Neural cell (in vitro differentiated cells): ENCODE data around the gene TMEM192. TPM values are rescaled to one million over a fixed set of nuclear protein-coding genes. Genes with fewer than 3 reads are reported as not detected.

Experiments used
- H2AFZ ChIP-seq: fragments of 200-600, 300-800 bp; sonication (generic), shearing (Covaris generic); 2 replicates; pipeline ENCODE4 v1.6.0; 2014; ENCODE audit warnings: low read depth, mild to moderate bottlenecking, antibody characterized with exemption, low read length, moderate library complexity
- H3F3A ChIP-seq: fragments of 200-600 bp; shearing (Covaris generic); 2 replicates; pipeline ENCODE4 v1.6.1; 2016; ENCODE audit warnings: mild to moderate bottlenecking, moderate library complexity, mixed read lengths, antibody characterized with exemption, low read length; ENCODE audit not compliant: insufficient read depth, poor library complexity, severe bottlenecking
- H3K27ac ChIP-seq: fragments of 200-600, 300-800 bp; sonication (generic), shearing (Covaris generic); 2 replicates; pipeline ENCODE4 v1.5.1; 2014; ENCODE audit warnings: mild to moderate bottlenecking, low read length, moderate library complexity
- H3K27me3 ChIP-seq: fragments of 300-800, 200-600 bp; sonication (generic), shearing (Covaris generic); 2 replicates; pipeline ENCODE4 v1.6.0; 2014; ENCODE audit warnings: mild to moderate bottlenecking, low read depth, low read length, moderate library complexity; ENCODE audit not compliant: insufficient read depth
- H3K36me3 ChIP-seq: fragments of 300-800, 200-600 bp; sonication (generic), shearing (Covaris generic); 2 replicates; pipeline ENCODE4 v1.5.1; 2014; ENCODE audit warnings: mild to moderate bottlenecking, antibody characterized with exemption, low read length, moderate library complexity; ENCODE audit not compliant: insufficient read depth
- H3K4me2 ChIP-seq: fragments of 300-800, 200-600 bp; sonication (generic), shearing (Covaris generic); 2 replicates; pipeline ENCODE4 v1.6.0; 2014; ENCODE audit warnings: mild to moderate bottlenecking, low read length
- H3K4me3 ChIP-seq: fragments of 300-800, 200-600 bp; sonication (generic), shearing (Covaris generic); 2 replicates; pipeline ENCODE4 v1.5.1; 2014; ENCODE audit warnings: mild to moderate bottlenecking, low read length, moderate library complexity
- H3K79me2 ChIP-seq: fragments of 200-600 bp; shearing (Covaris generic); replicated peaks from 2 replicates; pipeline ENCODE4 v1.6.0; 2014; ENCODE audit warnings: mild to moderate bottlenecking, low read length, moderate library complexity; ENCODE audit not compliant: insufficient read depth
- H3K9ac ChIP-seq: fragments of 300-800, 200-600 bp; sonication (generic), shearing (Covaris generic); 2 replicates; pipeline ENCODE4 v1.6.1; 2016; ENCODE audit warnings: mild to moderate bottlenecking, low read length, mixed read lengths
- H3K9me2 ChIP-seq: fragments of 200-600 bp; shearing (Covaris generic); 2 replicates; pipeline ENCODE4 v1.6.1; 2016; ENCODE audit warnings: mild to moderate bottlenecking, low read length, mixed read lengths; ENCODE audit not compliant: insufficient read depth
- H3K9me3 ChIP-seq: fragments of 200-600, 300-800 bp; sonication (generic), shearing (Covaris generic); 2 replicates; pipeline ENCODE4 v1.6.1; 2016; ENCODE audit warnings: mild to moderate bottlenecking, mixed run types, low read length, moderate library complexity, mixed read lengths
- H4K20me1 ChIP-seq: fragments of 200-600 bp; shearing (Covaris generic); 2 replicates; pipeline ENCODE4 v1.6.1; 2016; ENCODE audit warnings: mild to moderate bottlenecking, mixed run types; ENCODE audit not compliant: insufficient read depth
- CTCF ChIP-seq: fragments of 450-650 bp; IDR thresholded peaks from 2 replicates; pipeline ENCODE4 v1.5.1; 2014; ENCODE audit warnings: antibody characterized with exemption, mild to moderate bottlenecking, moderate library complexity; ENCODE audit not compliant: poor library complexity, severe bottlenecking
- EP300 ChIP-seq: fragments of 450-650 bp; conservative IDR thresholded peaks from 2 replicates; pipeline ENCODE4 v1.6.1; 2014; ENCODE audit warnings: antibody characterized with exemption, mild to moderate bottlenecking, moderate library complexity; ENCODE audit not compliant: poor library complexity, severe bottlenecking
- EZH2 ChIP-seq: fragments of 200-600, 300-800 bp; shearing (Covaris generic), sonication (generic); IDR thresholded peaks from 2 replicates; pipeline ENCODE4 v1.6.1; 2014; ENCODE audit warnings: antibody characterized with exemption, low read length, borderline replicate concordance, mild to moderate bottlenecking; ENCODE audit not compliant: insufficient read depth, poor library complexity, severe bottlenecking
- MXI1 ChIP-seq: fragments of 450-650 bp; conservative IDR thresholded peaks from 2 replicates; pipeline ENCODE4 v1.6.1; 2014; ENCODE audit warnings: antibody characterized with exemption, mild to moderate bottlenecking; ENCODE audit not compliant: poor library complexity, severe bottlenecking
- POLR2AphosphoS5 ChIP-seq: IDR thresholded peaks from 2 replicates; pipeline ENCODE4 v1.6.1; 2012
- RAD21 ChIP-seq: fragments of 450-650 bp; conservative IDR thresholded peaks from 2 replicates; pipeline ENCODE4 v1.6.1; 2014; ENCODE audit warnings: antibody characterized with exemption, mild to moderate bottlenecking, moderate library complexity
- REST ChIP-seq: IDR thresholded peaks from 2 replicates; pipeline ENCODE4 v1.6.1; 2012; ENCODE audit warnings: borderline replicate concordance
- SMC3 ChIP-seq: fragments of 450-650 bp; conservative IDR thresholded peaks from 2 replicates; pipeline ENCODE4 v1.6.1; 2014; ENCODE audit warnings: antibody characterized with exemption, mild to moderate bottlenecking, moderate library complexity; ENCODE audit not compliant: poor library complexity
- TAF1 ChIP-seq: IDR thresholded peaks from 2 replicates; pipeline ENCODE4 v1.6.1; 2012; ENCODE audit warnings: low read depth
- polyA plus RNA-seq: library from polyadenylated mRNA; depleted of rRNA; stranded (reverse); fragments of >200 nt; gene quantifications from 2 replicates; pipeline ENCODE4 v1.2.3, GENCODE V29; 2014

TMEM192 gene
- polyA plus RNA-seq, 1 donor from 2014 or later = 10.5 TPM

- Histone ChIP-seq H3K9me3 (no peaks in the 10 kb centered on the region), H3K79me2 (no peaks in the 10 kb centered on the region), H2AFZ (no peak overlapping the region), H3K4me3 (no peak overlapping the region), H3K4me2 (no peak overlapping the region), H3K9me2 (no peaks in the 10 kb centered on the region), H3K9ac (no peak overlapping the region), H3K27ac (no peak overlapping the region), H3K27me3 (no peaks in the 10 kb centered on the region), H4K20me1 (no peaks in the 10 kb centered on the region), H3K36me3 (no peaks in the 10 kb centered on the region), H3F3A (no peaks in the 10 kb centered on the region)
- TF ChIP-seq EP300 (no peak), TAF1 (no peak)
Measured at GRCh38 chr4:165118256-165118909, 5.7 kb upstream of the TMEM192 start.

- Histone ChIP-seq H3K27ac (no peak overlapping the region), H3K36me3 (no peaks in the 10 kb centered on the region), H3K9me3 (no peaks in the 10 kb centered on the region), H3K27me3 (no peaks in the 10 kb centered on the region), H4K20me1 (no peaks in the 10 kb centered on the region), H3K9ac (no peak overlapping the region), H3K9me2 (no peaks in the 10 kb centered on the region), H3K4me3 (no peak overlapping the region), H3F3A (no peaks in the 10 kb centered on the region), H3K4me2 (no peak overlapping the region), H3K79me2 (peaks cover 2% of the 10 kb centered on the region), H2AFZ (no peak overlapping the region)
- no peak for TF ChIP-seq REST
- no peak for TF ChIP-seq TAF1
- TF ChIP-seq RAD21 = no peak
- TF ChIP-seq EZH2 = no peak
- TF ChIP-seq SMC3 = no peak
- no peak for TF ChIP-seq EP300
- no peak for TF ChIP-seq CTCF
- no peak for TF ChIP-seq MXI1
- TF ChIP-seq POLR2AphosphoS5 = no peak
Measured at GRCh38 chr4:165115301-165115700, 2.6 kb upstream of the TMEM192 start.
